Effector memory CD4-positive, alpha-beta T cell (primary cell): ENCODE measurements around the gene RFX1.
"Not testable (repeated sequence)": the region's sequence is repeated elsewhere in the genome, so short reads cannot be mapped to it uniquely, and the experiment has no call there.

Experiments used
- DNase-seq, 3 donors: peaks; one replicate each; pipeline ENCODE4 v3.0.0-alpha.2; 2020
- H3K27ac ChIP-seq: 2 replicates; pipeline ENCODE4 v1.7.0; 2013; ENCODE audit warnings: mild to moderate bottlenecking, low read length, moderate library complexity; ENCODE audit not compliant: insufficient read depth, poor library complexity, severe bottlenecking
- H3K27me3 ChIP-seq: replicated peaks from 2 replicates; pipeline ENCODE4 v1.7.0; 2013; ENCODE audit warnings: mild to moderate bottlenecking, low read length; ENCODE audit not compliant: insufficient read depth, control insufficient read depth, poor library complexity, severe bottlenecking
- H3K36me3 ChIP-seq: 2 replicates; pipeline ENCODE4 v1.7.0; 2013; ENCODE audit warnings: mild to moderate bottlenecking, low read length, moderate library complexity; ENCODE audit not compliant: control insufficient read depth, insufficient read depth
- H3K4me1 ChIP-seq: 2 replicates; pipeline ENCODE4 v1.7.0; 2013; ENCODE audit warnings: low read length, mild to moderate bottlenecking; ENCODE audit not compliant: control insufficient read depth, insufficient read depth, poor library complexity, severe bottlenecking
- H3K4me3 ChIP-seq: 2 replicates; pipeline ENCODE4 v1.7.0; 2013; ENCODE audit warnings: low read length, low read depth, mild to moderate bottlenecking; ENCODE audit not compliant: insufficient read depth, poor library complexity, severe bottlenecking
- H3K9me3 ChIP-seq: 2 replicates; pipeline ENCODE4 v1.7.0; 2013; ENCODE audit warnings: mild to moderate bottlenecking, low read length, moderate library complexity; ENCODE audit not compliant: control insufficient read depth

Gene RFX1

DNA sequence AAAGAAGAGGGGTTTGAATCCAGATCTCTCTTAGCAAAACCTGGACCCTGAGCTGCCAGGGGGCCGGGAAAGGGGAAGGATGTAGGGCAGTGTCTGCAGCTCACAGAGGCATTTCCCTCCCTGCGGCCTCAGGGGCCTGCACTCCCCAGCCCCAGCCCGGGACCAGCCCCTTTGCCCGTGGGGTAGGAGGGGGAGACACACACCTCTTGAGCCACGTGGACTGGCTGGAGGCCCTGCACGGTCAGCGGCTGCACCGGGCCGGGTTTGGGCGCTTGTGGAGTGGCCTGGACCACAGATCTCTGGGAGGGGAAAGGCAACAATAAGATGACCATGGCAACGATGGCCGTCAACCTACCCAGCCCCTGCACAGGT lies 26.9 kb downstream of the RFX1 start:
- Histone ChIP-seq H3K27ac (peak overlapping the region; percentile 37), H3K27me3 (no peaks in the 10 kb centered on the region), H3K4me3 (no peak overlapping the region), H3K9me3 (no peaks in the 10 kb centered on the region), H3K36me3 (peaks cover 6% of the 10 kb centered on the region), H3K4me1 (peaks cover 26% of the 10 kb centered on the region)
- DNase-seq: no peak

- peaks cover 27% of the 10 kb centered on the region for H3K4me1 ChIP-seq
- peak overlapping the region; percentile 37 for H3K27ac ChIP-seq
- no peak overlapping the region for H3K4me3 ChIP-seq
- no peak for DNase-seq
- H3K27me3 ChIP-seq: no peaks in the 10 kb centered on the region
- peaks cover 6% of the 10 kb centered on the region for H3K36me3 ChIP-seq
- no peaks in the 10 kb centered on the region for H3K9me3 ChIP-seq
Measured at GRCh38 chr19:13978351-13979243, 27.5 kb downstream of the RFX1 start.

DNA sequence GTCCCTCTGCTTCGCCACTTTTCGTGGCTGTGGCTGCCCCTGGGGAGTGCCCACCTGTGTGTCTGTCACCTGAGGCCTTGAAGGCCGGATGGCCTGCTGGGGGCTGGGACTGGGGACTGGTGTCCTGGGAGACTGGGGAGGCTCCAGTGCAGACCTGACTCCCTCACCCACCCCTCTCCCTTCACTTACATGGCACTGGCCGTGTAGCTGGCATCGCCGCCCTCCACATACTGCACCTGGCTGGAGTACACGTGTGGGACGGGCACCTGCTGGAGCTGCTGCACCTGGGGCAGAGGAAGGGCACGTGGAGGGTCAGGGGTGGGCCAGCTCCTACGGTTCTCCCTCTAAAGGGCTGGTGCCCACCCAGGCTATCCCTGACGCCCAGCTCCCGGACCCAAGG lies 28.3 kb downstream of the RFX1 start:
- Histone ChIP-seq H3K4me1 (peaks cover 19% of the 10 kb centered on the region), H3K36me3 (peaks cover 11% of the 10 kb centered on the region), H3K27me3 (no peaks in the 10 kb centered on the region), H3K4me3 (no peak overlapping the region), H3K27ac (no peak overlapping the region), H3K9me3 (no peaks in the 10 kb centered on the region)
- DNase-seq: no peak

- Histone ChIP-seq H3K4me1 (peaks cover 5% of the 10 kb centered on the region), H3K27ac (no peak overlapping the region), H3K4me3 (no peak overlapping the region), H3K27me3 (no peaks in the 10 kb centered on the region), H3K9me3 (no peaks in the 10 kb centered on the region), H3K36me3 (peaks cover 18% of the 10 kb centered on the region)
- DNase-seq: no peak
Measured at GRCh38 chr19:13976446-13976845, 29.7 kb downstream of the RFX1 start.

GRCh38 chr19:13975870-13976269 lies 30.2 kb downstream of the RFX1 start:
- no peak overlapping the region for H3K27ac ChIP-seq
- H3K4me3 ChIP-seq: no peak overlapping the region
- H3K9me3 ChIP-seq: no peaks in the 10 kb centered on the region
- H3K27me3 ChIP-seq: no peaks in the 10 kb centered on the region
- peaks cover 18% of the 10 kb centered on the region for H3K36me3 ChIP-seq
- H3K4me1 ChIP-seq: peaks cover 5% of the 10 kb centered on the region
- no peak for DNase-seq

GRCh38 chr19:13974073-13974472 lies 32.0 kb downstream of the RFX1 start:
- no peaks in the 10 kb centered on the region for H3K9me3 ChIP-seq
- H3K4me3 ChIP-seq: no peak overlapping the region
- H3K27me3 ChIP-seq: no peaks in the 10 kb centered on the region
- DNase-seq: no peak
- no peak overlapping the region for H3K27ac ChIP-seq
- H3K4me1 ChIP-seq: peaks cover 5% of the 10 kb centered on the region
- H3K36me3 ChIP-seq: peaks cover 23% of the 10 kb centered on the region

- not testable (repeated sequence) for H3K27me3 ChIP-seq, H3K27ac ChIP-seq, H3K4me1 ChIP-seq, H3K4me3 ChIP-seq, DNase-seq, H3K9me3 ChIP-seq
- H3K36me3 ChIP-seq: peaks cover 29% of the 10 kb centered on the region
Measured at GRCh38 chr19:13973479-13973878, 32.6 kb downstream of the RFX1 start.

- no peak overlapping the region for H3K27ac ChIP-seq
- H3K27me3 ChIP-seq: no peaks in the 10 kb centered on the region
- H3K9me3 ChIP-seq: no peaks in the 10 kb centered on the region
- DNase-seq: no peak
- H3K36me3 ChIP-seq: peaks cover 38% of the 10 kb centered on the region
- peaks cover 5% of the 10 kb centered on the region for H3K4me1 ChIP-seq
- no peak overlapping the region for H3K4me3 ChIP-seq
Measured at GRCh38 chr19:13972368-13973155, 33.6 kb downstream of the RFX1 start.

GRCh38 chr19:13971868-13972267 lies 34.3 kb downstream of the RFX1 start:
- H3K4me1 ChIP-seq, H3K9me3 ChIP-seq, H3K27me3 ChIP-seq, H3K4me3 ChIP-seq, H3K27ac ChIP-seq, DNase-seq: not testable (repeated sequence)
- peaks cover 43% of the 10 kb centered on the region for H3K36me3 ChIP-seq

GRCh38 chr19:13969897-13970296 lies 36.2 kb downstream of the RFX1 start:
- Histone ChIP-seq H3K4me3 (no peak overlapping the region), H3K9me3 (no peaks in the 10 kb centered on the region), H3K36me3 (peaks cover 54% of the 10 kb centered on the region)

More at GRCh38 chr19:13969897-13970296, 36.2 kb downstream of the RFX1 start:
- no peak for DNase-seq
- no peaks in the 10 kb centered on the region for H3K27me3 ChIP-seq
- no peak overlapping the region for H3K27ac ChIP-seq
- H3K4me1 ChIP-seq: peaks cover 5% of the 10 kb centered on the region
